B cell (primary cell): Measurements from ENCODE around the gene CAMK2B. TPM values are rescaled to one million over a fixed set of nuclear protein-coding genes. Genes with fewer than 3 reads are reported as not detected.

ENCODE experiments used
- ATAC-seq: fragments of 200-7000 bp; cut with Tn5 transposase; one replicate; pipeline ENCODE4 v1.10.0; 2021; ENCODE audit warnings: low read depth, mild to moderate bottlenecking, moderate number of reproducible peaks, moderate library complexity
- CTCF ChIA-PET: fragments of 350-600 bp; sonication (Branson Sonifier 250); formaldehyde crosslinking; loops from one replicate; lab custom pipeline; 2021; ENCODE audit warnings: antibody characterized with exemption, inconsistent platforms; lab: Charles Lee
- POLR2A ChIA-PET: fragments of 350-600 bp; sonication (Branson Sonifier 250); formaldehyde crosslinking; loops from one replicate; lab custom pipeline; 2021; ENCODE audit warnings: antibody characterized with exemption; lab: Charles Lee
- DNase-seq: peaks from one replicate; pipeline ENCODE4 v3.0.0; 2013
- H2AFZ ChIP-seq: 2 replicates; pipeline ENCODE4 v1.6.1; 2012; ENCODE audit warnings: mild to moderate bottlenecking, low read depth, low read length; ENCODE audit not compliant: insufficient read depth, poor library complexity, severe bottlenecking
- H3K27ac ChIP-seq, 2 donors: 1 replicate in 1 of 2; 2 replicates in 1 of 2; pipeline ENCODE4 v1.5.1; 2012 to 2013; ENCODE audit warnings: low read length in 2 of 2, mild to moderate bottlenecking in 2 of 2, moderate library complexity in 1 of 2
- H3K27me3 ChIP-seq, 4 experiments: fragments of 200-600 bp in 1 of 4; sonication (generic) in 1 of 4; replicated peaks in 1 of 4; 1 replicate in 2 of 4; 2 replicates in 2 of 4; pipeline versions ENCODE4 v1.6.1 to v1.7.0; 2013 to 2016; ENCODE audit warnings: low read length in 3 of 4, mild to moderate bottlenecking in 2 of 4, mixed read lengths in 1 of 4, moderate library complexity in 1 of 4; ENCODE audit not compliant: insufficient read depth in 4 of 4, control insufficient read depth in 3 of 4; ENCODE audit errors: control extremely low read depth in 1 of 4
- H3K36me3 ChIP-seq, 2 experiments: replicated peaks in 1 of 2; 1 replicate in 1 of 2; 2 replicates in 1 of 2; pipeline versions ENCODE4 v1.6.1 to v1.7.1; 2013; ENCODE audit warnings: low read length in 1 of 2; ENCODE audit not compliant: insufficient read depth in 2 of 2, control insufficient read depth in 1 of 2; ENCODE audit errors: control extremely low read depth in 1 of 2, extremely low read depth in 1 of 2
- H3K4me1 ChIP-seq, 2 donors: fragments of 200-600 bp in 1 of 2; sonication (generic) in 1 of 2; 1 replicate in 1 of 2; 2 replicates in 1 of 2; pipeline versions ENCODE4 v1.5.1 to v1.6.1; 2013 to 2017; ENCODE audit warnings: low read length in 2 of 2; ENCODE audit not compliant: control insufficient read depth in 2 of 2, insufficient read depth in 2 of 2
- H3K4me2 ChIP-seq: replicated peaks from 2 replicates; pipeline ENCODE3; 2012; ENCODE audit warnings: mild to moderate bottlenecking, low read depth, low read length; ENCODE audit not compliant: poor library complexity, severe bottlenecking
- H3K4me3 ChIP-seq, 5 experiments: fragments of 200-600 bp in 1 of 5; sonication (generic) in 1 of 5; 1 replicate in 3 of 5; 2 replicates in 2 of 5; pipeline versions ENCODE4 v1.5.1 to v1.7.0; 2011 to 2016; ENCODE audit warnings: low read length in 4 of 5, mild to moderate bottlenecking in 4 of 5, low read depth in 2 of 5, control low read depth in 1 of 5, moderate library complexity in 1 of 5; ENCODE audit not compliant: insufficient read depth in 1 of 5; ENCODE audit errors: control extremely low read depth in 1 of 5, extremely low read depth in 1 of 5
- H3K79me2 ChIP-seq: fragments of 200-600 bp; sonication (generic); one replicate; pipeline ENCODE4 v1.6.0; 2016; ENCODE audit warnings: low read length; ENCODE audit not compliant: control insufficient read depth, insufficient read depth
- H3K9ac ChIP-seq: fragments of 200-600 bp; sonication (generic); 2 replicates; pipeline ENCODE4 v1.6.1; 2017; ENCODE audit warnings: mild to moderate bottlenecking, low read length, moderate library complexity
- H3K9me3 ChIP-seq, 3 donors: one replicate each; pipeline versions ENCODE4 v1.6.1 to v1.7.1; 2013; ENCODE audit warnings: low read length in 2 of 3; ENCODE audit not compliant: control insufficient read depth in 2 of 3, insufficient read depth in 1 of 3; ENCODE audit errors: control extremely low read depth in 1 of 3
- H4K20me1 ChIP-seq: 2 replicates; pipeline ENCODE4 v1.6.0; 2012; ENCODE audit warnings: mild to moderate bottlenecking, low read length; ENCODE audit not compliant: insufficient read depth, control insufficient read depth, poor library complexity, severe bottlenecking
- H3K27ac Mint-ChIP-seq: one replicate; pipeline ENCODE4 v1.8.0; 2021; ENCODE audit warnings: mixed read lengths
- H3K27me3 Mint-ChIP-seq: one replicate; pipeline ENCODE4 v1.8.0; 2021; ENCODE audit warnings: mixed read lengths
- H3K4me1 Mint-ChIP-seq: one replicate; pipeline ENCODE4 v1.8.0; 2021; ENCODE audit warnings: mixed read lengths
- H3K4me3 Mint-ChIP-seq: one replicate; pipeline ENCODE4 v1.8.0; 2021; ENCODE audit warnings: mixed read lengths
- H3K9me3 Mint-ChIP-seq: one replicate; pipeline ENCODE4 v1.8.0; 2022; ENCODE audit warnings: mixed read lengths; ENCODE audit not compliant: insufficient read depth
- CTCF ChIP-seq: fragments of 200-600 bp; IDR thresholded peaks from one replicate; pipeline ENCODE4 v1.8.0; 2022; ENCODE audit warnings: antibody characterized with exemption, mild to moderate bottlenecking
- EZH2 ChIP-seq: IDR thresholded peaks from 2 replicates; pipeline ENCODE4 v1.6.1; 2012; ENCODE audit warnings: borderline replicate concordance, low read depth, mild to moderate bottlenecking, moderate library complexity, low read length; ENCODE audit not compliant: insufficient read depth, poor library complexity, severe bottlenecking
- WGBS: methylation state at CpG from one replicate; pipeline ENCODE4 v1.1.5; 2013; ENCODE audit warnings: missing lambda C conversion rate; ENCODE audit not compliant: insufficient coverage; 5-methylcytosine and 5-hydroxymethylcytosine counted together
- intact Hi-C: fragments of 100-400 bp; cut with micrococcal nuclease; formaldehyde crosslinking; loops from one replicate; pipeline ENCODE4 v1.10.0; 2022
- polyA plus RNA-seq: library from polyadenylated mRNA; depleted of rRNA; stranded (reverse); fragments of >200 nt; gene quantifications from 2 replicates; pipeline ENCODE4 v1.2.3, GENCODE V29; 2012
- total RNA-seq, 2 donors: library from RNA; stranded (reverse); fragments of 120-200 nt in 1 of 2; gene quantifications; 1 replicate in 1 of 2; 2 replicates in 1 of 2; pipeline versions ENCODE4 v1.2.3 to v1.2.4, GENCODE V29; 2013 to 2022

Gene CAMK2B
- total and polyA plus RNA-seq, 2 donors (not counting 1 experiment from before 2014, with no cell fraction given) = 0.42 TPM; not detected in 1

DNA sequence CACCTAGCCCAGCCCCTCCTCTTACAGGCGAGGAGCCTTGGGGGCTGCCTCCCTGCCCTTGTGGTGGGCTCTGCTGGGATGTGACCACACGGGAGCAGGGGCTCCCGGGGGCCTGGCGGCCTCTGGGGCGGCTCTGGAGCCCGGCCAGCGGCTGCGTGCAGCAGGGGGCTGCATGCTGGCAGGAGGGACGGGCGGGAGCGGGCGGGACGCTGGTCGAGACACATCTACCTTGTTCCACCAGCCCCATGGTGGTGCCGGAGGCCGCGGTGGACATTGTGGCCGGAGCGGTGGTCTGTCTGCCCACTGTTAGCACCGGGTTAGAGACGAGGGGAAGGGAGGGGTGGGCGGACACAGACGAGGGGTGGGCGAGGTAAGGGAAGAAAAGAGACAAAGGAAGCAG, 86.0 kb downstream of the CAMK2B start:
- Histone ChIP-seq H3K9ac (no peak overlapping the region), H2AFZ (no peak overlapping the region), H3K27me3 (no peaks in the 10 kb centered on the region), H3K4me2 (no peak overlapping the region), H3K4me1 (peaks cover 3 to 7% of the 10 kb centered on the region in 2 donors), H4K20me1 (no peaks in the 10 kb centered on the region), H3K4me3 (no peak overlapping the region), H3K9me3 (no peaks in the 10 kb centered on the region), H3K79me2 (no peaks in the 10 kb centered on the region), H3K36me3 (no peaks in the 10 kb centered on the region), H3K27ac (no peak overlapping the region)
- Mint-ChIP-seq H3K4me1 (peaks cover 3% of the 10 kb centered on the region), H3K27me3 (peaks cover 3% of the 10 kb centered on the region), H3K27ac (no peak overlapping the region), H3K4me3 (no peak overlapping the region), H3K9me3 (no peaks in the 10 kb centered on the region)
- CTCF ChIA-PET = interaction anchor here (3.8 kb wide), 1 partner anchor 326 kb away, joined by 42 read pairs; no protein-coding TSS in a partner anchor
- intact Hi-C loops = no loop called here
- POLR2A ChIA-PET = no interaction called here
- WGBS = 91% methylated on average over 17 of the region's 24 CpGs
- DNase-seq = no peak
- no peak for ATAC-seq
- TF ChIP-seq CTCF (no peak), EZH2 (no peak)

GRCh38 chr7:44238116-44238695, 87.2 kb downstream of the CAMK2B start:
- H3K4me2 ChIP-seq = no peak overlapping the region
- ATAC-seq (no peak), DNase-seq (no peak)
- no peak overlapping the region for H3K27ac Mint-ChIP-seq
- no peaks in the 10 kb centered on the region for H3K79me2 ChIP-seq
- H3K4me3 Mint-ChIP-seq = no peak overlapping the region
- H3K4me1 ChIP-seq = peaks cover 3 to 7% of the 10 kb centered on the region in 2 donors
- H4K20me1 ChIP-seq = no peaks in the 10 kb centered on the region
- peaks cover 3% of the 10 kb centered on the region for H3K27me3 Mint-ChIP-seq
- H3K36me3 ChIP-seq = no peaks in the 10 kb centered on the region
- no peak overlapping the region for H3K9ac ChIP-seq
- intact Hi-C loops = no loop called here
- TF ChIP-seq CTCF = no peak
- no peak for TF ChIP-seq EZH2
- no peak overlapping the region for H3K27ac ChIP-seq
- no peak overlapping the region for H3K4me3 ChIP-seq
- H3K27me3 ChIP-seq = no peaks in the 10 kb centered on the region
- peaks cover 3% of the 10 kb centered on the region for H3K4me1 Mint-ChIP-seq
- POLR2A ChIA-PET = no interaction called here
- CTCF ChIA-PET = no interaction called here
- H2AFZ ChIP-seq = no peak overlapping the region
- 85% methylated on average over 17 of the region's 17 CpGs for WGBS
- H3K9me3 Mint-ChIP-seq = no peaks in the 10 kb centered on the region
- no peaks in the 10 kb centered on the region for H3K9me3 ChIP-seq
